ENCODE data around the gene AVPR1A.
"Not testable (repeated sequence)": the region's sequence is repeated elsewhere in the genome, so short reads cannot be mapped to it uniquely, and the experiment has no call there.

Gene AVPR1A

GRCh38 chr12:63150713-63151622 is at the start of gene AVPR1A:
TSS of gene AVPR1A (minus strand) at chr12:63151201. CDS start at chr12:63150836, 365 bp downstream.
- H3K4me3 ChIP-seq (ENCODE audit: low read length in 2 of 2): peak within 1 kb of the TSS; percentile 47 to 61
- H3K4me1 ChIP-seq (ENCODE audit: control insufficient read depth in 2 of 2, insufficient read depth in 2 of 2, low read length in 2 of 2): peaks cover 7% of the 10 kb centered on the region in 2 donors
- H3K27ac ChIP-seq (ENCODE audit: low read depth in 2 of 2, low read length in 2 of 2): no peak within 1 kb of the TSS
- peaks cover 28 to 33% of the 10 kb centered on the region in 2 donors for H3K27me3 ChIP-seq (ENCODE audit: control insufficient read depth in 2 of 2, insufficient read depth in 2 of 2, low read length in 2 of 2)
- H3K9me3 ChIP-seq (ENCODE audit: control insufficient read depth in 2 of 2, low read length in 2 of 2): peaks cover 0 to 2% of the 10 kb centered on the region in 2 donors
- H3K36me3 ChIP-seq (ENCODE audit: control insufficient read depth in 2 of 2, insufficient read depth in 2 of 2, low read length in 2 of 2): no peaks in the 10 kb centered on the region
- H3K9ac ChIP-seq (ENCODE audit: low read depth in 1 of 2, low read length in 2 of 2): no peak within 1 kb of the TSS

- Histone ChIP-seq H3K9me3 (ENCODE audit: control insufficient read depth in 2 of 2, low read length in 2 of 2) (no peaks in the 10 kb centered on the region), H3K36me3 (ENCODE audit: control insufficient read depth in 2 of 2, insufficient read depth in 2 of 2, low read length in 2 of 2) (no peaks in the 10 kb centered on the region), H3K4me3 (ENCODE audit: low read length in 2 of 2) (no peak overlapping the region), H3K27ac (ENCODE audit: low read depth in 2 of 2, low read length in 2 of 2) (no peak overlapping the region), H3K4me1 (ENCODE audit: control insufficient read depth in 2 of 2, insufficient read depth in 2 of 2, low read length in 2 of 2) (no peaks in the 10 kb centered on the region), H3K27me3 (ENCODE audit: control insufficient read depth in 2 of 2, insufficient read depth in 2 of 2, low read length in 2 of 2) (no peaks in the 10 kb centered on the region), H3K9ac (ENCODE audit: low read depth in 1 of 2, low read length in 2 of 2) (no peak overlapping the region)
Observed at GRCh38 chr12:63196168-63196567, 45.2 kb upstream of the AVPR1A start.

- H3K4me3 ChIP-seq (ENCODE audit: low read length in 2 of 2): no peak overlapping the region
- no peaks in the 10 kb centered on the region for H3K36me3 ChIP-seq (ENCODE audit: control insufficient read depth in 2 of 2, insufficient read depth in 2 of 2, low read length in 2 of 2)
- H3K27me3 ChIP-seq (ENCODE audit: control insufficient read depth in 2 of 2, insufficient read depth in 2 of 2, low read length in 2 of 2): no peaks in the 10 kb centered on the region
- H3K9ac ChIP-seq (ENCODE audit: low read depth in 1 of 2, low read length in 2 of 2): no peak overlapping the region
- H3K27ac ChIP-seq (ENCODE audit: low read depth in 2 of 2, low read length in 2 of 2): no peak overlapping the region
- no peaks in the 10 kb centered on the region for H3K9me3 ChIP-seq (ENCODE audit: control insufficient read depth in 2 of 2, low read length in 2 of 2)
- H3K4me1 ChIP-seq (ENCODE audit: control insufficient read depth in 2 of 2, insufficient read depth in 2 of 2, low read length in 2 of 2): no peaks in the 10 kb centered on the region
Observed at GRCh38 chr12:63179224-63179623, 28.2 kb upstream of the AVPR1A start.

- no peaks in the 10 kb centered on the region for H3K9me3 ChIP-seq (ENCODE audit: control insufficient read depth in 2 of 2, low read length in 2 of 2)
- H3K27me3 ChIP-seq (ENCODE audit: control insufficient read depth in 2 of 2, insufficient read depth in 2 of 2, low read length in 2 of 2): no peaks in the 10 kb centered on the region
- no peaks in the 10 kb centered on the region for H3K36me3 ChIP-seq (ENCODE audit: control insufficient read depth in 2 of 2, insufficient read depth in 2 of 2, low read length in 2 of 2)
- H3K27ac ChIP-seq (ENCODE audit: low read depth in 2 of 2, low read length in 2 of 2): no peak overlapping the region
- no peak overlapping the region for H3K4me3 ChIP-seq (ENCODE audit: low read length in 2 of 2)
- H3K4me1 ChIP-seq (ENCODE audit: control insufficient read depth in 2 of 2, insufficient read depth in 2 of 2, low read length in 2 of 2): no peaks in the 10 kb centered on the region
- no peak overlapping the region for H3K9ac ChIP-seq (ENCODE audit: low read depth in 1 of 2, low read length in 2 of 2)
Observed at GRCh38 chr12:63170321-63170720, 19.3 kb upstream of the AVPR1A start.

- not testable (repeated sequence) for H3K4me3 ChIP-seq (ENCODE audit: low read length in 2 of 2); H3K36me3 ChIP-seq (ENCODE audit: control insufficient read depth in 2 of 2, insufficient read depth in 2 of 2, low read length in 2 of 2); H3K27me3 ChIP-seq (ENCODE audit: control insufficient read depth in 2 of 2, insufficient read depth in 2 of 2, low read length in 2 of 2); H3K4me1 ChIP-seq (ENCODE audit: control insufficient read depth in 2 of 2, insufficient read depth in 2 of 2, low read length in 2 of 2); H3K27ac ChIP-seq (ENCODE audit: low read depth in 2 of 2, low read length in 2 of 2); H3K9ac ChIP-seq (ENCODE audit: low read depth in 1 of 2, low read length in 2 of 2); H3K9me3 ChIP-seq (ENCODE audit: control insufficient read depth in 2 of 2, low read length in 2 of 2)
Observed at GRCh38 chr12:63167741-63168140, 16.7 kb upstream of the AVPR1A start.

- no peaks in the 10 kb centered on the region for H3K36me3 ChIP-seq (ENCODE audit: control insufficient read depth in 2 of 2, insufficient read depth in 2 of 2, low read length in 2 of 2)
- no peak overlapping the region for H3K27ac ChIP-seq (ENCODE audit: low read depth in 2 of 2, low read length in 2 of 2)
- no peaks in the 10 kb centered on the region for H3K4me1 ChIP-seq (ENCODE audit: control insufficient read depth in 2 of 2, insufficient read depth in 2 of 2, low read length in 2 of 2)
- H3K27me3 ChIP-seq (ENCODE audit: control insufficient read depth in 2 of 2, insufficient read depth in 2 of 2, low read length in 2 of 2): no peaks in the 10 kb centered on the region
- H3K9ac ChIP-seq (ENCODE audit: low read depth in 1 of 2, low read length in 2 of 2): no peak overlapping the region
- no peaks in the 10 kb centered on the region for H3K9me3 ChIP-seq (ENCODE audit: control insufficient read depth in 2 of 2, low read length in 2 of 2)
- no peak overlapping the region for H3K4me3 ChIP-seq (ENCODE audit: low read length in 2 of 2)
Observed at GRCh38 chr12:63164911-63165310, 13.9 kb upstream of the AVPR1A start.

- H3K4me3 ChIP-seq (ENCODE audit: low read length in 2 of 2): no peak overlapping the region
- no peaks in the 10 kb centered on the region for H3K27me3 ChIP-seq (ENCODE audit: control insufficient read depth in 2 of 2, insufficient read depth in 2 of 2, low read length in 2 of 2)
- H3K9me3 ChIP-seq (ENCODE audit: control insufficient read depth in 2 of 2, low read length in 2 of 2): no peaks in the 10 kb centered on the region
- no peaks in the 10 kb centered on the region for H3K4me1 ChIP-seq (ENCODE audit: control insufficient read depth in 2 of 2, insufficient read depth in 2 of 2, low read length in 2 of 2)
- no peaks in the 10 kb centered on the region for H3K36me3 ChIP-seq (ENCODE audit: control insufficient read depth in 2 of 2, insufficient read depth in 2 of 2, low read length in 2 of 2)
- no peak overlapping the region for H3K9ac ChIP-seq (ENCODE audit: low read depth in 1 of 2, low read length in 2 of 2)
- no peak overlapping the region for H3K27ac ChIP-seq (ENCODE audit: low read depth in 2 of 2, low read length in 2 of 2)
Observed at GRCh38 chr12:63163541-63163940, 12.5 kb upstream of the AVPR1A start.

GRCh38 chr12:63155375-63155774 is 4.4 kb upstream of the AVPR1A start:
- Histone ChIP-seq H3K4me1 (ENCODE audit: control insufficient read depth in 2 of 2, insufficient read depth in 2 of 2, low read length in 2 of 2) (peaks cover 4 to 7% of the 10 kb centered on the region in 2 donors), H3K9me3 (ENCODE audit: control insufficient read depth in 2 of 2, low read length in 2 of 2) (peaks cover 0 to 2% of the 10 kb centered on the region in 2 donors), H3K9ac (ENCODE audit: low read depth in 1 of 2, low read length in 2 of 2) (no peak overlapping the region), H3K4me3 (ENCODE audit: low read length in 2 of 2) (no peak overlapping the region), H3K27me3 (ENCODE audit: control insufficient read depth in 2 of 2, insufficient read depth in 2 of 2, low read length in 2 of 2) (peaks cover 17 to 27% of the 10 kb centered on the region in 2 donors), H3K27ac (ENCODE audit: low read depth in 2 of 2, low read length in 2 of 2) (no peak overlapping the region), H3K36me3 (ENCODE audit: control insufficient read depth in 2 of 2, insufficient read depth in 2 of 2, low read length in 2 of 2) (no peaks in the 10 kb centered on the region)

GRCh38 chr12:63154560-63154959 is 3.6 kb upstream of the AVPR1A start:
- no peak overlapping the region for H3K9ac ChIP-seq (ENCODE audit: low read depth in 1 of 2, low read length in 2 of 2)
- no peaks in the 10 kb centered on the region for H3K36me3 ChIP-seq (ENCODE audit: control insufficient read depth in 2 of 2, insufficient read depth in 2 of 2, low read length in 2 of 2)
- no peak overlapping the region for H3K27ac ChIP-seq (ENCODE audit: low read depth in 2 of 2, low read length in 2 of 2)
- H3K4me3 ChIP-seq (ENCODE audit: low read length in 2 of 2): no peak overlapping the region
- peaks cover 0 to 2% of the 10 kb centered on the region in 2 donors for H3K9me3 ChIP-seq (ENCODE audit: control insufficient read depth in 2 of 2, low read length in 2 of 2)
- H3K4me1 ChIP-seq (ENCODE audit: control insufficient read depth in 2 of 2, insufficient read depth in 2 of 2, low read length in 2 of 2): peaks cover 7% of the 10 kb centered on the region in 2 donors
- H3K27me3 ChIP-seq (ENCODE audit: control insufficient read depth in 2 of 2, insufficient read depth in 2 of 2, low read length in 2 of 2): peaks cover 25 to 33% of the 10 kb centered on the region in 2 donors

- H3K27me3 ChIP-seq (ENCODE audit: control insufficient read depth in 2 of 2, insufficient read depth in 2 of 2, low read length in 2 of 2): peaks cover 28 to 33% of the 10 kb centered on the region in 2 donors
- H3K4me1 ChIP-seq (ENCODE audit: control insufficient read depth in 2 of 2, insufficient read depth in 2 of 2, low read length in 2 of 2): peaks cover 7% of the 10 kb centered on the region in 2 donors
- H3K36me3 ChIP-seq (ENCODE audit: control insufficient read depth in 2 of 2, insufficient read depth in 2 of 2, low read length in 2 of 2): no peaks in the 10 kb centered on the region
- no peak overlapping the region for H3K4me3 ChIP-seq (ENCODE audit: low read length in 2 of 2)
- H3K27ac ChIP-seq (ENCODE audit: low read depth in 2 of 2, low read length in 2 of 2): no peak overlapping the region
- peaks cover 0 to 2% of the 10 kb centered on the region in 2 donors for H3K9me3 ChIP-seq (ENCODE audit: control insufficient read depth in 2 of 2, low read length in 2 of 2)
- H3K9ac ChIP-seq (ENCODE audit: low read depth in 1 of 2, low read length in 2 of 2): no peak overlapping the region
Observed at GRCh38 chr12:63152321-63152700, 1.3 kb upstream of the AVPR1A start.
